Neuron (in vitro differentiated cells): ENCODE data around the gene ACCSL.

Source experiments
- H2AFZ ChIP-seq: one replicate; pipeline ENCODE4 v1.6.1; 2013; ENCODE audit warnings: low read depth, mild to moderate bottlenecking, inconsistent platforms, low read length, moderate library complexity
- H3K27me3 ChIP-seq: one replicate; pipeline ENCODE4 v1.6.1; 2013; ENCODE audit warnings: low read length; ENCODE audit not compliant: insufficient read depth
- H3K36me3 ChIP-seq: one replicate; pipeline ENCODE4 v1.6.1; 2013; ENCODE audit warnings: low read length; ENCODE audit not compliant: insufficient read depth
- H3K4me1 ChIP-seq: one replicate; pipeline ENCODE4 v1.6.1; 2013; ENCODE audit warnings: low read length; ENCODE audit not compliant: insufficient read depth
- H3K4me3 ChIP-seq: 2 replicates; pipeline ENCODE4 v1.5.1; 2013; ENCODE audit warnings: mild to moderate bottlenecking, low read length, moderate library complexity
- H3K9me3 ChIP-seq: one replicate; pipeline ENCODE4 v1.6.1; 2013; ENCODE audit warnings: low read length

The ACCSL gene

GRCh38 chr11:44047931-44048431 lies at the start of gene ACCSL:
Gene ACCSL, plus strand, starts transcription at chr11:44047981. Its CDS starts 56 bp downstream, at chr11:44048037.
- no peaks in the 10 kb centered on the region for H3K36me3 ChIP-seq
- no peak within 1 kb of the TSS for H2AFZ ChIP-seq
- H3K27me3 ChIP-seq = peaks cover 11% of the 10 kb centered on the region
- no peaks in the 10 kb centered on the region for H3K4me1 ChIP-seq
- H3K9me3 ChIP-seq = no peaks in the 10 kb centered on the region
- no peak within 1 kb of the TSS for H3K4me3 ChIP-seq

- Histone ChIP-seq H3K4me1 (no peaks in the 10 kb centered on the region), H3K36me3 (no peaks in the 10 kb centered on the region), H3K9me3 (no peaks in the 10 kb centered on the region), H2AFZ (no peak overlapping the region), H3K27me3 (peaks cover 14% of the 10 kb centered on the region), H3K4me3 (no peak overlapping the region)
Observed at GRCh38 chr11:43998308-43998707, 49.5 kb upstream of the ACCSL start.

DNA sequence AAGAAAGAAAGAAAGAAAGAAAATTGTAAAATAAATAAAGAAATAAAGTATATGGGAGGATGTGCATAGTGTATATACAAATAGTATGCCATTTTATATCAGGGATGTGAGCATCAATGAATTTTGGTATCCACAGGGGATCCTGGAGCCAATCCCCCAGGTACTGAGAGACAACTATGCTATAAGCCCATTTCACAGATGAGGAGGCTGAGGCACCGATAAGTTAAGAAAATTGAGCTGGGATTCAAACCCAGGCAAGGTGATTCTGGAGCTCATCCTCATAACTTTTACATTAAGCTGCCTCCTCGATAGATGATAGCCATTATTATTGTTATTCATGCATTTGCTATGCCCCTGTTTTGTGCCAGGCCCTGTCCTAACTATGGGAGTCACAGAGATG lies 47.0 kb upstream of the ACCSL start:
- Histone ChIP-seq H2AFZ (no peak overlapping the region), H3K36me3 (no peaks in the 10 kb centered on the region), H3K27me3 (peaks cover 9% of the 10 kb centered on the region), H3K4me1 (peaks cover 12% of the 10 kb centered on the region), H3K9me3 (no peaks in the 10 kb centered on the region), H3K4me3 (no peak overlapping the region)

GRCh38 chr11:44002191-44003093 lies 45.3 kb upstream of the ACCSL start:
- Histone ChIP-seq H3K9me3 (no peaks in the 10 kb centered on the region), H3K4me1 (peaks cover 17% of the 10 kb centered on the region), H3K4me3 (no peak overlapping the region), H3K36me3 (no peaks in the 10 kb centered on the region), H2AFZ (no peak overlapping the region), H3K27me3 (peaks cover 9% of the 10 kb centered on the region)

DNA sequence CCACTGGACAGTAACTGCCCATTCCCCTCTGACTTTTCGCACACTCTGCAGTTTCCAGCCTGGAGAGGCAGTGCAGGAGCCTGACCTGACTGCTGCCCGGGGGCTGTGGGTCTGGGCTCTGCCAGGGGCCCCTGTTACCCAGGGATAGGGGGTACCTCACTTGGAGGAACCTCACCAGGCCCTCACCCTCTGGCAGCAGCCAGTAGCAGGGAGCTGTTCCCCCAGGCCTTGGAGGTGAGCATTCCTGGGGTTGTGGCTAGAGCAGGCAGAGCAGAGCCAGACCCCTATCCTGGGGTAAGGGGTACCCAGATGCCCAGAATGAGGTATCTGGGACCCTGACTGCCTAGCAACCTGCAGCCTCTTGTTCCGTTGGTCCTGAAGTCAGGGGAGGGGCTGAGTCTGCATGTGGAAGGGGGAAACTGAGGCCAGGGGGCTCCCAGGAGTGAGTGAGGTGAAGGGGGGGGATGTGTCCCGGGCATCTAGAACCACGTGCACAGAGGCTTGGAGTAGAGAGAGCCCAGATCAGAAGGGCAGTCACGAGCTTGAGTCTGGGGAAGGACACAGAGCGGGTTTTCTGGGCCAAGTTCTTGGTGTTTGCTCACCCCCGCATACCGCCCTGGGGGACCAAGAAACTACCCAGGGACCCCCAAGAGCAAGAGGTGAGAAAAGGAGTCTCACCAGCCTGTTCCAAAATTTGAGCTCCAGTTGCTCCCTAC lies 43.9 kb upstream of the ACCSL start:
- Histone ChIP-seq H3K4me3 (no peak overlapping the region), H3K9me3 (no peaks in the 10 kb centered on the region), H3K36me3 (no peaks in the 10 kb centered on the region), H2AFZ (no peak overlapping the region), H3K4me1 (peaks cover 17% of the 10 kb centered on the region), H3K27me3 (peaks cover 9% of the 10 kb centered on the region)

- Histone ChIP-seq H3K27me3 (peaks cover 9% of the 10 kb centered on the region), H3K4me1 (peaks cover 17% of the 10 kb centered on the region), H3K9me3 (no peaks in the 10 kb centered on the region), H2AFZ (no peak overlapping the region), H3K36me3 (no peaks in the 10 kb centered on the region), H3K4me3 (no peak overlapping the region)
Observed at GRCh38 chr11:44004452-44005062, 43.2 kb upstream of the ACCSL start.

DNA sequence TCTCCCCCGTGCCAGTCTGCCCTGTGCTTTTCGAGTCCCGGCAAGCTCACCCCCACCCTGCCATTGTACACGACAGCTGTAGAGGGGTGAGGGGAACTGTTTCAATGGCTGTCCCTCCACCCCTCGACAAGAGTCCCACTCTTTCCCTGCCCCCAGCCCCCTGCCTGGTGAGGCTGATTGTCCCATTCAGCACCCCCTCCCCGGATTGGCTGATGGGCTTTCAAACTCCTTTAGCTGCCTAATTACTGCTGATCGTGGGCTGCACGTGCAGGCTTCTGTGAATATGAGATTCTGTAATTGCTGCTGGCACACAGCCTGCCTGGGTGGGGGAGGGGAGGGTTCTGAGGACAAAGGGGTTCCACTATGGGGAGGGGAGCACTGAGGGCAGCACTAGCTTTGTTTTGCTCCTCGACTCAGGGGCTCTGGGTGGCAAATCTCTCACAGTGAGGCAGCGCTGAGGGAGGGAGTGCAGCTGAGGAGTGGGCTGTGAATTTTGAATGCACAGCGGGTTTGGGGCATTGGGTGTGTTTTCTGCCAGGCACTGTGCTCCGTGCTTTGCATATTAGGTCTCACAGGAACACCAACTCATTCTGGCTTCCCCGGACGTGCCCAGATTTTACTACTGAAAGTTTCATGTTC lies 42.6 kb upstream of the ACCSL start:
- H3K27me3 ChIP-seq = peaks cover 9% of the 10 kb centered on the region

DNA sequence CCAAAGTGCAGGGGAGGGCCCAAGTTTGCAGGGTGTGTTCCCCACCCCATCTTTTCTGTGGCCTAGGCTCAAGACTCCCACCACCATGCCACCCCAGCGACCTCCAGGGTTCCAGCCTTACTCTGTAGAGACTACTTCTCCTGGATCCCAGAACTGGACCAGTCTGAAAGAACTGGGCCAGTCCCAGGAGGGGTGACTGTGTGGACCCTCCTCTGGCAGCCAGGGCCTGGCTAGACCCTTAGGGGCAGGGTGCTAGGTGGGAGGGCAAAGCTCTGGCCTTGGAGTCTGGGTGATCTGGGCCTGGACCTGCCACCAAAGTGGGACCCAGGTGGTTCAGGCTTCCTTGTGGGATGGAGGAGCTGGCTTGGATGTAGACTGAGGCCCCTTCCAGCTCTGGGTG lies 41.8 kb upstream of the ACCSL start:
- Histone ChIP-seq H3K36me3 (no peaks in the 10 kb centered on the region), H3K27me3 (peaks cover 9% of the 10 kb centered on the region), H3K9me3 (no peaks in the 10 kb centered on the region), H3K4me1 (peaks cover 17% of the 10 kb centered on the region), H2AFZ (no peak overlapping the region), H3K4me3 (no peak overlapping the region)

More for the DNA sequence above, 42.6 kb upstream of the ACCSL start:
- Histone ChIP-seq H3K36me3 (no peaks in the 10 kb centered on the region), H3K9me3 (no peaks in the 10 kb centered on the region), H2AFZ (peak overlapping the region; percentile 78), H3K4me1 (peaks cover 17% of the 10 kb centered on the region), H3K4me3 (no peak overlapping the region)

- H3K36me3 ChIP-seq = no peaks in the 10 kb centered on the region
- H2AFZ ChIP-seq = no peak overlapping the region
- H3K27me3 ChIP-seq = peaks cover 3% of the 10 kb centered on the region
- H3K4me1 ChIP-seq = peaks cover 17% of the 10 kb centered on the region
- no peaks in the 10 kb centered on the region for H3K9me3 ChIP-seq
- no peak overlapping the region for H3K4me3 ChIP-seq
Observed at GRCh38 chr11:44006917-44007361, 40.8 kb upstream of the ACCSL start.

DNA sequence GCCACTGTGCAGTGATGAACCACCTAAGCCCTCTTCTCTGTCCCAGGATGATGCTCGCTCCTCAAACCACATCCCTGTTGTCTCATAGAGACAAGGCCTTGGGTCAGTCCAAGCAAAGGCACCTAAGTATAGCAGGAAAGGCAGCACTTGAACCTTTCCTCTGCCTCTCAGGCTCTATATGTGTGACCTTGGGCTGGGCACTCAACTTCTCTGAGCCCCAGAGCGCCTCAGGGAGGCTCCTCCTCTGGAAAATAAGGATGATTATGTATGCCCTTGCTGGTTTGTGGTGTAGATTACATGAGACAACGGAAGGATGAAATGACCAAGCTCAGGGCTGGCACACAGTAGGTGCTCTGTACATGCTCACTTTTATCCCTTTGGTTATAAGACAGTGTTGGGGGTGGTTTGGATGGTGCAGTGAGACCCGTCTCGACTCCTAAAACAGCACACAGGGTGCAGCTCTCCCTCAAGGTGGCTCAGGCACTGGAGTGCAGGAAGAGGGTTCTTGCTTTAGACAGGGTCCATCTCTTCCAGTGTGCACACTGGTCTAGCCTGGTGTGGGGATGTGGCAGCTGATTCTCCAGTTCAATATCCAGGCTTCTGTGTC lies 40.2 kb upstream of the ACCSL start:
- Histone ChIP-seq H2AFZ (no peak overlapping the region), H3K9me3 (no peaks in the 10 kb centered on the region), H3K4me3 (no peak overlapping the region), H3K27me3 (no peaks in the 10 kb centered on the region), H3K36me3 (no peaks in the 10 kb centered on the region), H3K4me1 (peaks cover 17% of the 10 kb centered on the region)

- H2AFZ ChIP-seq = no peak overlapping the region
- no peaks in the 10 kb centered on the region for H3K27me3 ChIP-seq
- H3K4me3 ChIP-seq = no peak overlapping the region
- H3K36me3 ChIP-seq = no peaks in the 10 kb centered on the region
- H3K4me1 ChIP-seq = peaks cover 17% of the 10 kb centered on the region
- H3K9me3 ChIP-seq = no peaks in the 10 kb centered on the region
Observed at GRCh38 chr11:44008088-44008501, 39.7 kb upstream of the ACCSL start.

DNA sequence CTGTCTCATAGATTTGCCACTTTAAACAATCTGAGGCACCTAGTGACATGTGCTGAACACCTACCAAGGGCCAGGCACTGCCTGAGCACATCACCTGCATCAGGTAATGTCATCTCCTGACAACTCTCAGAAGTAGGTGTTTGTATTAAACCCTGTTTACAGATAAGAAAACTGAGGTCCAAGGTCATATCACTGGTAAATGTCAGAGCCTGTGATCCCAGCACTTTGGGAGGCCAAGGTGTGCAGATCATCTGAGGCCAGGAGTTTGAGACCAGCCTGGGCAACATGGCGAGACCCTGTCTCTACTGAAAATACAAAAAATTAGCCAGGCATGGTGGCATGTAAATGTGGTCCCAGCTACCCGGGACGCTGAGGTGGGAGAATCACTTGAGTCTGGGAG lies 39.1 kb upstream of the ACCSL start:
- Histone ChIP-seq H3K27me3 (no peaks in the 10 kb centered on the region), H3K9me3 (no peaks in the 10 kb centered on the region), H2AFZ (no peak overlapping the region), H3K36me3 (no peaks in the 10 kb centered on the region), H3K4me1 (peaks cover 17% of the 10 kb centered on the region), H3K4me3 (no peak overlapping the region)
